BLaER1 (cell line): ENCODE measurements around the gene ATP6V0A1.
A peak's percentile ranks its signal among the peaks of the same experiment; 100 is the strongest.

Experiments used
- H3K27ac ChIP-seq: shearing (Covaris generic); formaldehyde crosslinking; 2 replicates; pipeline ENCODE4 v1.8.1; 2022
- H3K27me3 ChIP-seq: shearing (Covaris generic); formaldehyde crosslinking; 2 replicates; pipeline ENCODE4 v1.8.1; 2022
- H3K36me3 ChIP-seq: shearing (Covaris generic); formaldehyde crosslinking; 2 replicates; pipeline ENCODE4 v1.8.1; 2022
- H3K4me1 ChIP-seq: shearing (Covaris generic); formaldehyde crosslinking; 2 replicates; pipeline ENCODE4 v1.8.1; 2022
- H3K4me2 ChIP-seq: shearing (Covaris generic); formaldehyde crosslinking; 2 replicates; pipeline ENCODE4 v1.8.1; 2022
- H3K4me3 ChIP-seq: shearing (Covaris generic); formaldehyde crosslinking; 2 replicates; pipeline ENCODE4 v1.8.1; 2022
- H3K9ac ChIP-seq: shearing (Covaris generic); formaldehyde crosslinking; 2 replicates; pipeline ENCODE4 v1.8.1; 2022
- H3K9me3 ChIP-seq: shearing (Covaris generic); formaldehyde crosslinking; 2 replicates; pipeline ENCODE4 v1.8.1; 2022
- H4K20me1 ChIP-seq: shearing (Covaris generic); formaldehyde crosslinking; 2 replicates; pipeline ENCODE4 v1.8.1; 2022
- Cebpa-rat ChIP-seq: shearing (Covaris generic); IDR thresholded peaks from 2 replicates; pipeline ENCODE4 v1.8.1; 2022

ATP6V0A1 gene

DNA sequence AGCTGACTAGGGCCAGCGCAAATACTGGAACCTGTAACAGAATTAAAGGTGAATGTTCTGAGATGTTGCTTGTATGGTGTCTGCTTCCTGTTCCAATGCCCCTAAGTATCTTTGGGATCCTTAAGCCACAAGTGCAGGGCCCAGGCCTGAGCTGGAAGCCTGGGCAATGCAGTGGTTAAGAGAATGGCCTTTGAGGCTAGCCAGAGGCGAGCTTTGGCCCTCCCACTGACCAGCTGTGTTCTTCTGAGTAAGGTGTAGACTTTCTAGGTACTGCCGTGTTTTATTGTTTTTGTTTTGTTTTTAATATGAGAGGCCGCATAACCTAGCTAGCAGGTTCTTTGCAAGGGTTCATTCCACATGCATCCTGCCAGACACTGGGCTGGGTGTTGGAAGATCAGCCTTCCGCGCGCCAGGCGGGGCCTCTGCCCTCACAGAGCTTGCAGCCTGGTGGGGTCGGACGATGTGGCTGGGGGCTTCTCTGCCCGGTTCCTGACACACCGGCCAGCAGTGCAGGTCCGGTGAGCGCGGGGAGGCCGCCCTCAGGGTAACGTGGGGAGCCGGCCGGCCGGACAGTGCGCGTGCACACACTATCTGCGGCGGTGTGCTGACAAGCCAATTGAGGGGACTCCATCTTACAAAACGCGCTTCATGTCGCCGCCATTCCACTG is 107.7 kb downstream of the ATP6V0A1 start:
- Histone ChIP-seq H3K9ac (peak overlapping the region; percentile 87), H3K4me3 (peak overlapping the region; percentile 85), H4K20me1 (peaks cover 14% of the 10 kb centered on the region; the same call in 1 of the 2 replicates), H3K4me2 (peak overlapping the region; percentile 94), H3K27me3 (no peaks in the 10 kb centered on the region), H3K9me3 (no peaks in the 10 kb centered on the region), H3K4me1 (peaks cover 45% of the 10 kb centered on the region), H3K27ac (peak overlapping the region; percentile 84), H3K36me3 (peaks cover 64% of the 10 kb centered on the region)
- TF ChIP-seq Cebpa-rat, result no peak

DNA sequence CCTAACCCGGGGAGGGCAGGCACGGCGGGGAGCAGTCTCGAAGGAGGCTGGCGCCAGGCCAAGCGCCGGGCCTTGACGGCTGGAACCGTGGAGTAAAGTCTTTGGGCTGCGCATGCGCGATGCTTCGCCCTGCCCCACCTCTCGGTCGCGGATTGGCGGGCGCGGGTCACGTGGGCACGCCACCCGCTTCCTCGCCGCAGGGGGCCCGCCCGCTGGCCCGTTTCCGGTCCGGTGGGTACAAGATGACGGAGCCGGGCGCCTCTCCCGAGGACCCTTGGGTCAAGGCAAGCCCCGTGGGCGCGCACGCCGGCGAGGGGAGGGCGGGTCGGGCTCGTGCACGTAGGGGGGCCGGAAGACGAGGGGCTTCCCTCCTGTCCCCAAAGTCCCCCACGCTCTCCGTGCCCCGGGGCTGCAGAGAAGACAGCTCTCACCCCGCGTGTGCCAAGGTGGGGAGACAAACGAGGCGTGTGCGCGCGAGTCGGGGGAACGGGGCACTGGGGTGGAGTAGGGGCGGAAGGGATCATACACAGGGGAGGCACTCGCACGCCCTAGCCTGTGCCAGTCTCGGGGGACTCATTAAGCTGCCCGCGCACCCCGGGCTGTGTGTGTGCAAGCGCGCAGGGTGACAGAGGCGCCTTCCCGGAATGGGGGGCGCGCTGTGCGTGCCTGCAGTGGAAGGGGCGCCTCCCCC is 108.3 kb downstream of the ATP6V0A1 start, which contains the start of gene MLX:
Gene MLX, plus strand, starts transcription at position 218 of the 691 bp plus-strand sequence. Its CDS starts 25 bp downstream, at position 243.
- H3K36me3 ChIP-seq, result peaks cover 71% of the 10 kb centered on the region

GRCh38 chr17:42568341-42569111 is 109.8 kb downstream of the ATP6V0A1 start:
- Histone ChIP-seq H3K27me3 (no peaks in the 10 kb centered on the region), H3K9ac (0 out of 2 replicates have a peak overlapping the region, but pooled peaks have one; percentile 23), H3K4me2 (peak overlapping the region; percentile 94; the same call in 1 of the 2 replicates), H3K4me1 (peaks cover 31% of the 10 kb centered on the region), H3K36me3 (peaks cover 83% of the 10 kb centered on the region), H3K27ac (peak overlapping the region; percentile 33; the same call in 1 of the 2 replicates), H3K9me3 (no peaks in the 10 kb centered on the region), H4K20me1 (peaks cover 23% of the 10 kb centered on the region), H3K4me3 (0 out of 2 replicates have a peak overlapping the region, but pooled peaks have one; percentile 85)
- TF ChIP-seq Cebpa-rat, result no peak

More for the DNA sequence above, 108.3 kb downstream of the ATP6V0A1 start, which contains the start of gene MLX:
- Histone ChIP-seq H3K4me1 (peaks cover 41% of the 10 kb centered on the region), H3K9ac (peak within 1 kb of the TSS; percentile 87), H4K20me1 (peaks cover 21% of the 10 kb centered on the region), H3K27me3 (no peaks in the 10 kb centered on the region), H3K27ac (peak within 1 kb of the TSS; percentile 84), H3K9me3 (no peaks in the 10 kb centered on the region), H3K4me3 (peak within 1 kb of the TSS; percentile 85), H3K4me2 (peak within 1 kb of the TSS; percentile 94)
- TF ChIP-seq Cebpa-rat, result no peak

GRCh38 chr17:42571435-42572225 is 113.0 kb downstream of the ATP6V0A1 start:
- Histone ChIP-seq H3K9me3 (no peaks in the 10 kb centered on the region), H3K27me3 (no peaks in the 10 kb centered on the region), H3K36me3 (peaks cover 81% of the 10 kb centered on the region), H3K4me2 (no peak overlapping the region), H4K20me1 (peaks cover 23% of the 10 kb centered on the region), H3K9ac (no peak overlapping the region), H3K4me1 (peaks cover 33% of the 10 kb centered on the region), H3K4me3 (no peak overlapping the region), H3K27ac (no peak overlapping the region)
- no peak for TF ChIP-seq Cebpa-rat
